Erythroblast (primary cell): ENCODE results near the gene FRAS1.

Source experiments
- GATA1 ChIP-seq: IDR thresholded peaks from 2 replicates; pipeline ENCODE4 v1.6.1; 2011; ENCODE audit warnings: low read depth, mild to moderate bottlenecking, control low read depth, low read length, moderate library complexity
- POLR2A ChIP-seq: IDR thresholded peaks from 2 replicates; pipeline ENCODE4 v1.6.1; 2011; ENCODE audit warnings: mild to moderate bottlenecking, low read length

- TF ChIP-seq POLR2A: no peak
- TF ChIP-seq GATA1: no peak
These were observed 112.6 kb downstream of the FRAS1 start for GRCh38 chr4:78169728-78170127.
